Endodermal cell (in vitro differentiated cells): Measurements from ENCODE around the gene LDLRAD2. TPM values are rescaled to one million over a fixed set of nuclear protein-coding genes. Genes with fewer than 3 reads are reported as not detected.

ENCODE experiments used
- DNase-seq: peaks from one replicate; pipeline ENCODE4 v3.0.0-alpha.2; 2017
- H3K27ac ChIP-seq: 2 replicates; pipeline ENCODE4 v1.5.1; 2013; ENCODE audit warnings: mild to moderate bottlenecking, low read depth, low read length, moderate library complexity
- H3K27me3 ChIP-seq: 2 replicates; pipeline ENCODE4 v1.6.1; 2013; ENCODE audit warnings: mild to moderate bottlenecking, low read length, moderate library complexity; ENCODE audit not compliant: insufficient read depth, control insufficient read depth, poor library complexity, severe bottlenecking
- H3K36me3 ChIP-seq: 2 replicates; pipeline ENCODE4 v1.7.0; 2013; ENCODE audit warnings: mild to moderate bottlenecking, low read length, moderate library complexity; ENCODE audit not compliant: control insufficient read depth, insufficient read depth
- H3K4me1 ChIP-seq: one replicate; pipeline ENCODE4 v1.7.0; 2013; ENCODE audit warnings: low read length; ENCODE audit not compliant: control insufficient read depth, insufficient read depth
- H3K4me3 ChIP-seq: 2 replicates; pipeline ENCODE4 v1.5.1; 2013; ENCODE audit warnings: mild to moderate bottlenecking, low read length, moderate library complexity
- H3K9ac ChIP-seq: 2 replicates; pipeline ENCODE4 v1.6.1; 2013; ENCODE audit warnings: mild to moderate bottlenecking, low read length, moderate library complexity; ENCODE audit not compliant: poor library complexity, severe bottlenecking; ENCODE audit errors: extremely low read depth
- H3K9me3 ChIP-seq: 2 replicates; pipeline ENCODE4 v1.6.1; 2013; ENCODE audit warnings: mild to moderate bottlenecking, low read length, moderate library complexity; ENCODE audit not compliant: control insufficient read depth
- H3K27ac Mint-ChIP-seq: 2 replicates; pipeline ENCODE4 v1.8.0; 2020; ENCODE audit warnings: mixed read lengths
- H3K27me3 Mint-ChIP-seq: 2 replicates; pipeline ENCODE4 v1.8.0; 2021; ENCODE audit warnings: mild to moderate bottlenecking, mixed read lengths; ENCODE audit not compliant: insufficient read depth
- H3K36me3 Mint-ChIP-seq: 2 replicates; pipeline ENCODE4 v1.8.0; 2020; ENCODE audit warnings: low read depth, mixed read lengths
- H3K4me1 Mint-ChIP-seq: 2 replicates; pipeline ENCODE4 v1.8.0; 2020; ENCODE audit warnings: mixed read lengths
- H3K4me3 Mint-ChIP-seq: 2 replicates; pipeline ENCODE4 v1.8.0; 2020; ENCODE audit warnings: mild to moderate bottlenecking, moderate library complexity, mixed read lengths
- H3K9me3 Mint-ChIP-seq: 2 replicates; pipeline ENCODE4 v1.8.0; 2020; ENCODE audit warnings: mild to moderate bottlenecking, mixed read lengths
- WGBS, 2 experiments: methylation state at CpG; one replicate each; pipeline versions ENCODE4 v1.1.5 to v1.1.7; 2013; ENCODE audit warnings: missing lambda C conversion rate in 2 of 2, mixed read lengths in 1 of 2; ENCODE audit not compliant: insufficient coverage in 1 of 2, insufficient read length in 1 of 2; 5-methylcytosine and 5-hydroxymethylcytosine counted together
- total RNA-seq, 2 donors: library from RNA; stranded (reverse); fragmentation: NEBNext Ultra II Directional in 1 of 2; extraction: Animal tissue kit (Norgen Biotek cat#: 25700) in 1 of 2; gene quantifications; 2 replicates in 1 of 2; 3 replicates in 1 of 2; pipeline ENCODE4 v1.2.1, GENCODE V29; 2021
- TF ChIP-seq, protein P1 (sequence below): fragments of 200-600 bp; sonication (generic); conservative IDR thresholded peaks from 2 replicates; pipeline ENCODE4 v1.5.0; 2021; ENCODE audit warnings: antibody characterized with exemption, mild to moderate bottlenecking

The LDLRAD2 gene
- total RNA-seq, 2 donors from 2014 or later = 0.58 to 0.88 TPM

DNA sequence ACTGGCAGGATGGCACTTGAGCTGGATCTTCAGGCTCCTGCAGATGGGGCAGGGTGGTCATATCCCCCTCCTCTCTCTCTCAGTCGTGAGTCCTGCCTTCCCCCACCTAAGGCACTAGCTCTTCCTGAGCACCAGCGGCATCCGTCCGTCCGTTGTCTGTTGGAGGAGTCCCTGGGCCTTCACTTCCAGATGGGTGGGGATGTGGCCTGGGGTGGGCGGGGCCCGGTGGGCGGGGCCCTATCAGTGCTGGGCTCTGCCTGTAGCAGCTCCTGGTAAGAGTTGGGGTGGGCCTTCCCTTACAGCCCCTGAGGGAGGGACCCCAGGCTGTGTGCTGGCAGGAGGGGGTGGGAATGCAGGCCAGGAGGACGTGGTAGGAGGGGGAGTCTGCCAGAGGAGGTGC lies 10.3 kb downstream of the LDLRAD2 start:
- Histone ChIP-seq H3K4me3 (no peak overlapping the region), H3K36me3 (peaks cover 63% of the 10 kb centered on the region), H3K27me3 (no peaks in the 10 kb centered on the region), H3K27ac (no peak overlapping the region), H3K4me1 (no peaks in the 10 kb centered on the region), H3K9ac (no peak overlapping the region), H3K9me3 (no peaks in the 10 kb centered on the region)
- Mint-ChIP-seq H3K27me3 (no peaks in the 10 kb centered on the region), H3K27ac (no peak overlapping the region), H3K9me3 (no peaks in the 10 kb centered on the region), H3K36me3 (peaks cover 50% of the 10 kb centered on the region), H3K4me3 (no peak overlapping the region), H3K4me1 (peaks cover 2% of the 10 kb centered on the region)
- WGBS, 2 experiments = 76 to 80% methylated on average over 1 to 9 of the region's 9 CpGs
- peak; percentile 89 for DNase-seq
- TF ChIP-seq, protein P1, sequence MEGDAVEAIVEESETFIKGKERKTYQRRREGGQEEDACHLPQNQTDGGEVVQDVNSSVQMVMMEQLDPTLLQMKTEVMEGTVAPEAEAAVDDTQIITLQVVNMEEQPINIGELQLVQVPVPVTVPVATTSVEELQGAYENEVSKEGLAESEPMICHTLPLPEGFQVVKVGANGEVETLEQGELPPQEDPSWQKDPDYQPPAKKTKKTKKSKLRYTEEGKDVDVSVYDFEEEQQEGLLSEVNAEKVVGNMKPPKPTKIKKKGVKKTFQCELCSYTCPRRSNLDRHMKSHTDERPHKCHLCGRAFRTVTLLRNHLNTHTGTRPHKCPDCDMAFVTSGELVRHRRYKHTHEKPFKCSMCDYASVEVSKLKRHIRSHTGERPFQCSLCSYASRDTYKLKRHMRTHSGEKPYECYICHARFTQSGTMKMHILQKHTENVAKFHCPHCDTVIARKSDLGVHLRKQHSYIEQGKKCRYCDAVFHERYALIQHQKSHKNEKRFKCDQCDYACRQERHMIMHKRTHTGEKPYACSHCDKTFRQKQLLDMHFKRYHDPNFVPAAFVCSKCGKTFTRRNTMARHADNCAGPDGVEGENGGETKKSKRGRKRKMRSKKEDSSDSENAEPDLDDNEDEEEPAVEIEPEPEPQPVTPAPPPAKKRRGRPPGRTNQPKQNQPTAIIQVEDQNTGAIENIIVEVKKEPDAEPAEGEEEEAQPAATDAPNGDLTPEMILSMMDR = no peak

- peaks cover 71% of the 10 kb centered on the region for H3K36me3 ChIP-seq
- no peak overlapping the region for H3K4me3 ChIP-seq
- no peak overlapping the region for H3K4me3 Mint-ChIP-seq
- H3K27ac Mint-ChIP-seq = no peak overlapping the region
- TF ChIP-seq, protein P1 = no peak
- H3K4me1 ChIP-seq = no peaks in the 10 kb centered on the region
- no peak overlapping the region for H3K9ac ChIP-seq
- no peak for DNase-seq
- no peaks in the 10 kb centered on the region for H3K27me3 ChIP-seq
- H3K4me1 Mint-ChIP-seq = peaks cover 2% of the 10 kb centered on the region
- 94 to 95% methylated on average over 32 to 42 of the region's 44 CpGs for WGBS, 2 experiments
- peaks cover 59% of the 10 kb centered on the region for H3K36me3 Mint-ChIP-seq
- H3K27ac ChIP-seq = no peak overlapping the region
- H3K9me3 ChIP-seq = no peaks in the 10 kb centered on the region
- no peaks in the 10 kb centered on the region for H3K9me3 Mint-ChIP-seq
- no peaks in the 10 kb centered on the region for H3K27me3 Mint-ChIP-seq
Observed at GRCh38 chr1:21823206-21823979, 11.3 kb downstream of the LDLRAD2 start.

DNA sequence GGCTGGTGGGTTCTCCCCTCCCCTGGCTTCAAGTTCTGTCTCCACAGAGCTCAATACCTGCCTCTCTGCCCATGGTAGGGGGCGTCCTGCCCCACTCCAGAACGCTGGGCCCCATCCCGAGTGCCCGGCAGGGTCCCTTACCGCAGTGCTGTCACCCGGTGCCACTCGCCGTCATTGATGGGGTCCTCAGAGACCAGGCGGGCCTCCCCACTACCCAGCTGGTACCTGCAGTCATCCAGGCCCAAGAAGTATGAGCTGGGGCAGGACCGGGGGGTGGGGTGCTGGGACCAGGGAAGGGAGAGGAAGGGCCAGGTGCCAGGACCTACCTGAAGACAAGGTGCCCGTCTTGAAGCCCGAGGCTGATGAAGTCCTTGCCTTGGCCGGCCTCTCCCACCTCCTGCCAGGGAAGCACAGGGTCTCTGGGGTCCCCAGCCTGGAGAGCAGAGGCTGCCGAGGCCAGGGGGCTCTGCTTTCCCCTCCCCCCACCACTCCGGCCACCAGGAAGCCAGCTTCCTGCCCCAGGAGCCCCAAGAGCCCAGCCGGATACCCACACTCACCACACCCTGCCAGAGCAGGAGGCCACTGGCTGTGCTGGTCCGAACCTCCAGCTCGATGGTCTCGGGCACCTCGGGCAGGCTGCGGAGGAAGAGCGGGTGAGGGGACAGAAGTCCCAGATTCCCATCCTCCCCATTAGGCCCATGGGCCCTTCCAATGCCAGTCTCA lies 12.1 kb downstream of the LDLRAD2 start:
- Histone ChIP-seq H3K27ac (no peak overlapping the region), H3K9ac (no peak overlapping the region), H3K36me3 (peaks cover 74% of the 10 kb centered on the region), H3K4me1 (no peaks in the 10 kb centered on the region), H3K27me3 (no peaks in the 10 kb centered on the region), H3K4me3 (no peak overlapping the region), H3K9me3 (no peaks in the 10 kb centered on the region)
- DNase-seq = no peak
- 92 to 97% methylated on average over 19 to 22 of the region's 22 CpGs for WGBS, 2 experiments
- no peak overlapping the region for H3K27ac Mint-ChIP-seq
- no peaks in the 10 kb centered on the region for H3K4me1 Mint-ChIP-seq
- TF ChIP-seq, protein P1 = no peak
- H3K9me3 Mint-ChIP-seq = no peaks in the 10 kb centered on the region
- H3K27me3 Mint-ChIP-seq = no peaks in the 10 kb centered on the region
- H3K36me3 Mint-ChIP-seq = peaks cover 60% of the 10 kb centered on the region
- H3K4me3 Mint-ChIP-seq = no peak overlapping the region
